Spleen (tissue), 11 donors: ENCODE data around the gene GLRA3. TPM values are rescaled to one million over a fixed set of nuclear protein-coding genes. Genes with fewer than 3 reads are reported as not detected.
"Not testable (repeated sequence)": the region's sequence is repeated elsewhere in the genome, so short reads cannot be mapped to it uniquely, and the experiment has no call there.

Experiments used
- DNase-seq: peaks from one replicate; pipeline ENCODE4 v3.0.0-alpha.2; 2020
- H3K27ac ChIP-seq, 8 donors: fragments of 200-600 bp; sonication (generic) in 7 of 8; 1 replicate in 4 of 8; 2 replicates in 4 of 8; pipeline versions ENCODE4 v1.5.0 to v1.8.0; 2016 to 2021; ENCODE audit warnings: inconsistent platforms in 4 of 8, mild to moderate bottlenecking in 4 of 8, moderate library complexity in 1 of 8
- H3K27me3 ChIP-seq, 7 donors: fragments of 200-600 bp; sonication (generic) in 6 of 7; replicated peaks in 1 of 7; 1 replicate in 4 of 7; 2 replicates in 3 of 7; pipeline versions ENCODE4 v1.5.0 to v1.8.0; 2016 to 2021; ENCODE audit warnings: inconsistent platforms in 3 of 7, mild to moderate bottlenecking in 1 of 7
- H3K36me3 ChIP-seq, 6 donors: fragments of 200-600 bp; sonication (generic) in 5 of 6; 1 replicate in 4 of 6; 2 replicates in 2 of 6; pipeline versions ENCODE4 v1.5.0 to v1.8.0; 2016 to 2021; ENCODE audit warnings: inconsistent platforms in 2 of 6
- H3K4me1 ChIP-seq, 6 donors: fragments of 200-600 bp; sonication (generic) in 5 of 6; 1 replicate in 3 of 6; 2 replicates in 3 of 6; pipeline versions ENCODE4 v1.5.0 to v1.8.0; 2016 to 2021; ENCODE audit warnings: inconsistent platforms in 3 of 6
- H3K4me3 ChIP-seq, 8 donors: fragments of 200-600 bp; sonication (generic) in 7 of 8; 1 replicate in 4 of 8; 2 replicates in 4 of 8; pipeline versions ENCODE4 v1.5.0 to v1.8.0; 2016 to 2021; ENCODE audit warnings: inconsistent platforms in 4 of 8, mild to moderate bottlenecking in 4 of 8, moderate library complexity in 2 of 8
- H3K9me3 ChIP-seq, 8 donors: fragments of 200-600 bp; sonication (generic) in 7 of 8; 1 replicate in 4 of 8; 2 replicates in 4 of 8; pipeline versions ENCODE4 v1.5.0 to v1.8.0; 2016 to 2021; ENCODE audit warnings: inconsistent platforms in 4 of 8
- CTCF ChIP-seq, 11 experiments: fragments of 200-600 bp in 7 of 11; fragments of 450-650 bp in 4 of 11; sonication (generic) in 4 of 11; IDR thresholded peaks in 8 of 11; conservative IDR thresholded peaks in 3 of 11; 1 replicate in 7 of 11; 2 replicates in 4 of 11; pipeline versions ENCODE4 v1.4.0 to v1.8.0; 2016 to 2021; ENCODE audit warnings: antibody characterized with exemption in 11 of 11, inconsistent platforms in 4 of 11, mild to moderate bottlenecking in 1 of 11
- POLR2A ChIP-seq, 3 donors: fragments of 450-650 bp; IDR thresholded peaks; one replicate each; pipeline ENCODE4 v1.5.1; 2017; ENCODE audit warnings: antibody characterized with exemption in 3 of 3, mild to moderate bottlenecking in 1 of 3
- POLR2AphosphoS5 ChIP-seq, 3 donors: sonication (generic); formaldehyde crosslinking; IDR thresholded peaks; one replicate each; pipeline ENCODE4 v1.5.1; 2017; ENCODE audit warnings: antibody characterized with exemption in 3 of 3
- WGBS, 5 donors: extraction: QIAGEN DNeasy Blood & Tissue Kit in 3 of 5; methylation state at CpG; one replicate each; pipeline versions ENCODE4 v1.1.5 to v1.1.7; 2013 to 2018; 5-methylcytosine and 5-hydroxymethylcytosine counted together
- intact Hi-C: fragments of 100-400 bp; cut with DNase I; formaldehyde crosslinking; loops from one replicate; pipeline ENCODE4 v1.15.0; 2023; ENCODE audit warnings: low total_unique reads
- polyA plus RNA-seq, 3 donors: library from polyadenylated mRNA; stranded (reverse); fragments of 200-250 nt; gene quantifications; one replicate each; pipeline ENCODE4 v1.2.1, GENCODE V29; 2013
- total RNA-seq, 7 donors: library from RNA; depleted of rRNA in 3 of 7; stranded (reverse); fragments of >200 nt in 3 of 7; fragmentation: NEBNext Ultra II Directional in 4 of 7; extraction: Animal tissue kit (Norgen Biotek cat#: 25700) in 4 of 7; gene quantifications; one replicate each; pipeline versions ENCODE4 v1.1.0 to v1.2.1, GENCODE V29; 2016 to 2021
- donor health status: healthy with polysubstance abuse.
- donor health status: DM: no; HTN: no; CAD: no; lungs with moderate emphysema.
- donor health status: DM: no; HTN: no; CAD: no.
- donor health status: Bipolar disorder and iron deficiency.
- donor health status: healthy.
- donor health status: DM: no; HTN: no; CAD: no.
- donor health status: DM: yes; HTN: yes; CAD: no.

The GLRA3 gene
- total and polyA plus RNA-seq, 10 donors, result 0.02 to 0.20 (median 0.06) TPM; not detected in 2

GRCh38 chr4:174808119-174808518 is 20.9 kb downstream of the GLRA3 start:
- no peak for TF ChIP-seq POLR2AphosphoS5 (IDR thresholded peaks at IDR 0.05)
- no peak for TF ChIP-seq CTCF (IDR thresholded peaks at IDR 0.05 in 8 of 11, conservative IDR thresholded peaks at IDR 0.05 in 3 of 11)
- TF ChIP-seq POLR2A (IDR thresholded peaks at IDR 0.05), result no peak
- no peaks in the 10 kb centered on the region for H3K27me3 ChIP-seq
- no peak overlapping the region for H3K27ac ChIP-seq
- DNase-seq, result no peak
- no peak overlapping the region for H3K4me3 ChIP-seq
- H3K4me1 ChIP-seq, result no peaks in the 10 kb centered on the region
- H3K9me3 ChIP-seq, result peaks cover 0 to 4% (median 0%) of the 10 kb centered on the region in 8 donors
- intact Hi-C loops, result no loop called here
- 86 to 93% (median 91%) methylated on average over 2 of the region's 2 CpGs for WGBS, 5 donors
- no peaks in the 10 kb centered on the region for H3K36me3 ChIP-seq

DNA sequence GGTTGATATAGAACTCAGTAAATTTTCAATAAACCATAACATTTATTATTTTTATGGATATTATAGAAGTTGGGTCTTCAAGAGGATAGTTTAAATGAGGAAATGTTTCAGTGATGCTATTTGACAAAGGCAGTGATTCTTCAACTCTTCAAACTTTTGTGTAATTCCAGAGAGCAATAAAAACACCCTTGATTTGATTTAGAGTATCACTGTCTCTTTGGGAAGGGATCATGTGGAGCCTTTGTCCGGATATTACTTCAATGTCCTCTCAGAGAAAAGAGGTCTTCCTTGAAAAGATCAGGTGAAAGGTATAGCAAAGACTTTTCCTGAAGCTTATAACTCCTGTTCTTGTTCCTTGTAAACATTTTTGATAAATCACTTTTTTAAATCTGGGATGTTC is 23.3 kb downstream of the GLRA3 start:
- Histone ChIP-seq H3K27ac (no peak overlapping the region), H3K4me3 (no peak overlapping the region), H3K9me3 (peaks cover 0 to 19% (median 5%) of the 10 kb centered on the region in 8 donors), H3K36me3 (no peaks in the 10 kb centered on the region), H3K4me1 (no peaks in the 10 kb centered on the region), H3K27me3 (no peaks in the 10 kb centered on the region)
- DNase-seq, result no peak
- intact Hi-C loops, result no loop called here
- WGBS, 5 donors, result 76 to 89% (median 84%) methylated on average over 1 of the region's 1 CpG
- TF ChIP-seq POLR2A (IDR thresholded peaks at IDR 0.05) (no peak), POLR2AphosphoS5 (IDR thresholded peaks at IDR 0.05) (no peak), CTCF (IDR thresholded peaks at IDR 0.05 in 8 of 11, conservative IDR thresholded peaks at IDR 0.05 in 3 of 11) (no peak)

- Histone ChIP-seq H3K36me3 (no peaks in the 10 kb centered on the region), H3K4me1 (no peaks in the 10 kb centered on the region), H3K27me3 (no peaks in the 10 kb centered on the region), H3K27ac (no peak overlapping the region), H3K9me3 (peaks cover 0 to 9% (median 0%) of the 10 kb centered on the region in 8 donors), H3K4me3 (no peak overlapping the region)
- 60 to 77% (median 71%) methylated on average over 3 of the region's 3 CpGs for WGBS, 5 donors
- TF ChIP-seq POLR2AphosphoS5 (IDR thresholded peaks at IDR 0.05), result no peak
- TF ChIP-seq POLR2A (IDR thresholded peaks at IDR 0.05), result no peak
- TF ChIP-seq CTCF (IDR thresholded peaks at IDR 0.05 in 8 of 11, conservative IDR thresholded peaks at IDR 0.05 in 3 of 11), result no peak
- intact Hi-C loops, result no loop called here
- no peak for DNase-seq
Observed at GRCh38 chr4:174794543-174795094, 34.4 kb downstream of the GLRA3 start.

GRCh38 chr4:174789657-174790056 is 39.4 kb downstream of the GLRA3 start:
- Histone ChIP-seq H3K27ac (no peak overlapping the region), H3K9me3 (peaks cover 0 to 9% (median 0%) of the 10 kb centered on the region in 8 donors), H3K4me3 (no peak overlapping the region), H3K4me1 (no peaks in the 10 kb centered on the region), H3K36me3 (no peaks in the 10 kb centered on the region), H3K27me3 (no peaks in the 10 kb centered on the region)
- TF ChIP-seq POLR2A (IDR thresholded peaks at IDR 0.05) (no peak), CTCF (IDR thresholded peaks at IDR 0.05 in 8 of 11, conservative IDR thresholded peaks at IDR 0.05 in 3 of 11) (no peak), POLR2AphosphoS5 (IDR thresholded peaks at IDR 0.05) (no peak)
- no peak for DNase-seq
- intact Hi-C loops, result no loop called here

DNA sequence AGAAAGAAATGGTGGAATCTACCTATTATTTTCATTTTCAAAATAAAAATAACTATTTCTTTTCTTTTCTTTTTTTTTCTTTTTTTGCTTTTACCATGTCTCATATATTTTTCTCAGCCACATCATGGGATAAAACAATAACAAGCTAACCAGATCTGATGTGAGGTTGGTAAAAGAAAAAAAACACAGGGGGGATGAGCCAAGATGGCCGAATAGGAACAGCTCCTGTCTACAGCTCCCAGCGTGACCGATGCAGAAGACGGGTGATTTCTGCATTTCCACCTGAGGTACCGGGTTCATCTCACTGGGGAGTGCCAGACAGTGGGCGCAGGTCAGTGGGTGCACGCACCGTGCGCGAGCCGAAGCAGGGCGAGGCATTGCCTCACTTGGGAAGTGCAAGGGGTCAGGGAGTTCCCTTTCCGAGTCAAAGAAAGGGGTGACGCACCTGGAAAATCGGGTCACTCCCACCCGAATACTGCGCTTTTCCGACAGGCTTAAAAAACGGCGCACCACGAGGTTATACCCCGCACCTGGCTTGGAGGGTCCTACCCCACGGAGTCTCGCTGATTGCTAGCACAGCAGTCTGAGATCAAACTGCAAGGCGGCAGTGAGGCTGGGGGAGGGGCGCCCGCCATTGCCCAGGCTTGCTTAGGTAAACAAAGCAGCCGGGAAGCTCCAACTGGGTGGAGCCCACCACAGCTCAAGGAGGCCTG is 50.6 kb downstream of the GLRA3 start:
- intact Hi-C loops, H3K27ac ChIP-seq, H3K4me3 ChIP-seq, H3K36me3 ChIP-seq, H3K9me3 ChIP-seq, DNase-seq, H3K27me3 ChIP-seq, H3K4me1 ChIP-seq: not testable (repeated sequence)
- 85 to 94% (median 90%) methylated on average over 19 to 25 of the region's 28 CpGs for WGBS, 5 donors
